HUES6 (cell line): ENCODE measurements around the gene KIAA1191.
A peak's percentile ranks its signal among the peaks of the same experiment; 100 is the strongest.

Experiments
- H3K27ac ChIP-seq: 2 replicates; pipeline ENCODE4 v1.7.0; 2013; ENCODE audit warnings: low read depth, mild to moderate bottlenecking, low read length, inconsistent platforms
- H3K27me3 ChIP-seq: 2 replicates; pipeline ENCODE4 v1.6.1; 2013; ENCODE audit warnings: low read length; ENCODE audit not compliant: control insufficient read depth, insufficient read depth
- H3K36me3 ChIP-seq: 2 replicates; pipeline ENCODE4 v1.6.1; 2013; ENCODE audit warnings: low read length; ENCODE audit not compliant: control insufficient read depth, insufficient read depth
- H3K4me1 ChIP-seq: 2 replicates; pipeline ENCODE4 v1.6.1; 2013; ENCODE audit warnings: low read length; ENCODE audit not compliant: control insufficient read depth, insufficient read depth
- H3K4me3 ChIP-seq: 2 replicates; pipeline ENCODE4 v1.5.1; 2013; ENCODE audit warnings: low read depth, low read length
- H3K9ac ChIP-seq: one replicate; pipeline ENCODE4 v1.6.1; 2013; ENCODE audit warnings: mild to moderate bottlenecking, low read length
- H3K9me3 ChIP-seq: 2 replicates; pipeline ENCODE4 v1.6.1; 2013; ENCODE audit warnings: low read depth, low read length; ENCODE audit not compliant: control insufficient read depth, insufficient read depth

The KIAA1191 gene

DNA sequence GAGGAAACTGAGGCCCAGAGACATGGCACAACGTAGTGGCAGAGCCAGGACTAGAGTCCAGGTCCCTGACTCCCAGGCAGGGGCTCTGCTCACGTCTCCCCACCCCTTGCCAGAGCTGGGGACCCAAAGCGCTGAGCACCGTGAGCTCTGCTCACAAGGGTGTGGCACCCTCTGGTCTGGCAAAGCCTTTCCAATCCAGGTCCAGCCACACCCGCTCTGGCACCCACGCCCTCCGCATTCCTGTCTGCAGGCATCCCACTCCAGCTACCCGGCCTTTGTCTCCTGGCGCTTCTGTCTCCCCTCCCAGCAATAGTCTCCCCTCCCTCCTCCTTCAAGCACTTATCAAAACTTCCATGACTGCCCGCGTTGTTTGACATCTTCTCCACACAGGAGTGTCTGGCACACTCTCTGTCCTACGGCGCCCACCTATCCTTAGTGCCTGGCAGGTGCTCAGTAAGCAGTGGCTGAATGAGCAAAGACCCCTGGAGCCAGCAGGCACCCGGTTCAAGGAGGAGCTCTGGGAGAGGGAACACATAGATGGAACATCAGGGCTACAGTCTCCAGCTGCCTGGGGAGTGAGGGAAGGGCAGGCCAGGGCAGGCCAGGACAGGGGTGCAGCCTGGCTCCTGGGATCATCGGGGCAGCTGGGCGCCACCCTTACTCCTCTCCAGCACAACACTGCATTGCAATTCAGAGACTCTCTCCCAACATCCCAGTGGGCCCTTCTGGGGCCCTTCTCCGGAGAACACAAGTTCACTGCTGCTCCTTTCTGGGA lies 39.0 kb upstream of the KIAA1191 start:
- Histone ChIP-seq H3K27ac (no peak overlapping the region), H3K9ac (no peak overlapping the region)

DNA sequence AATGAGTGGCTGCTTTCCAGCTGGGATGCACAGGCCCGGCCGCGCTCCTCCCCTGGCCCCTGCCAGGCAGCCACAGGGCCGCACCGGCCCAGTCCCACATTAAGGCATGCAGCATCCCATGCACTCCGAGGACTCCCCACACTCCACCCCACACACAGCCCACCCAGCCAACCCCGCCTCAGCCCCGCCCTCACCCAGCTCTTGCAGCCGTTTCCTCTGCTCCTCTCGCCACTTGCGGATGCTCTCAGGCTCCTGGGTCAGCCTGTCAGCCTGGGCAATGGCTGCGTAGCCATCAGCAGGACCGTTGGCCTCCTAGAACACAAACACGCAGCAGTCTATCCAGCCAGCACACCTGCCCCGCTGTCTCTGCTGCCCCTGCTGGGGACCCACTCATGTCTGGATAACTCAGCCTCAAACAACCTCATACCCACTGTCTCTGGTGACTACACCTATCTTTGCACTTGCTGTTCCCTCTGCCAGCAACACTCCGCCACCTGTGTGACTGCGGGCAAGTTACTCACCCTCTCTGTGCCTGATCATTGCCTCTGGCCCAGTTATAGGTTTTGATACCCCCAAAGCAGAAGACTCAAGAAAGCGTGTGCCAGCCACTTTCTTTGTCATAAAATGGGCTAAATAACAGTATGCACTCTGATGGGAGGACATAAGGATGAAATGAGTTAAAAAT lies 36.3 kb upstream of the KIAA1191 start:
- Histone ChIP-seq H3K27ac (no peak overlapping the region), H3K27me3 (no peaks in the 10 kb centered on the region), H3K4me3 (no peak overlapping the region), H3K36me3 (peaks cover 3% of the 10 kb centered on the region; the same call in 1 of the 2 replicates), H3K4me1 (no peaks in the 10 kb centered on the region), H3K9me3 (no peaks in the 10 kb centered on the region), H3K9ac (no peak overlapping the region)

More for the DNA sequence above, 39.0 kb upstream of the KIAA1191 start:
- Histone ChIP-seq H3K36me3 (no peaks in the 10 kb centered on the region), H3K9me3 (no peaks in the 10 kb centered on the region), H3K4me1 (no peaks in the 10 kb centered on the region), H3K4me3 (no peak overlapping the region), H3K27me3 (no peaks in the 10 kb centered on the region)

- Histone ChIP-seq H3K4me1 (no peaks in the 10 kb centered on the region), H3K9ac (no peak overlapping the region), H3K27me3 (no peaks in the 10 kb centered on the region), H3K9me3 (no peaks in the 10 kb centered on the region), H3K36me3 (peaks cover 3% of the 10 kb centered on the region; the same call in 1 of the 2 replicates), H3K4me3 (no peak overlapping the region), H3K27ac (no peak overlapping the region)
These were observed 34.8 kb upstream of the KIAA1191 start for GRCh38 chr5:176396330-176396729.

DNA sequence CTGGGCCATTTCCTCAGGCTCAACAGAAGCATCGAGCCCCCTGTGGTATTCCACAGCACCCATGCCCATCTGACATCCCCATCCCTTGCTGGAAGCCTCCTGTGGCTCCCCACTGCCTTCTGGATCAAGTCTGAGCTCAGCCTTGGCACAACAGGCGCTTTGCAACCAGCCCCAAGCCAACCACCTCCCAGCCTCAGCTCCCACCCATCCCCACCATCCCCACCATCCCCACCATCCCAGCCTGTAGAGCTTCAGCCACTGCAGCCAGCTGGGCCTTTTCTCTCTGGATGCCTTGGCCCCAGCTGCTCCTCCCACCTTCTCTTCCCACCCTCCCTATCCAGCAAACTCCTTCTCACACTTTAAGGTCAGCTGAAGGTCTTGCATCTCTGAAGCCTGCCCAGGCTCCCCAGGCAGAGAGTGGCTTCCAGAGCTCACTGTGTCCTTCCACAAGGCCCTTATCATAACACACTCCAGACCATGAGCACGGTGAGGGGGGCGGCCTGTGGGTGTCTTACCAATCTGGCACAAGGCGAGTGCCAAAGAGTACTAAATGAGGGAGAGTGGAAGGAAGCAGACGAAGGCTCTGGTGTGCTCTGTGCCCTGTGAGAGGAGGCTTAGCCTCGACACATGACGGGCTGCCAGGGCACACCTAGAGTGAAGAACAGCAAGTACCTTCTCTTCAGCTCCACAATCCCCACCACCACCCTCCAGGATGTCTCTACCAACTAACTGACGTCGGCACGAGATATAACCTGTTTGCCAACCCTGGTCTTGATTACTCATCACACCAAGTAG lies 33.5 kb upstream of the KIAA1191 start:
- H3K27me3 ChIP-seq: no peaks in the 10 kb centered on the region
- H3K4me1 ChIP-seq: no peaks in the 10 kb centered on the region
- H3K27ac ChIP-seq: no peak overlapping the region
- no peaks in the 10 kb centered on the region for H3K9me3 ChIP-seq
- H3K9ac ChIP-seq: no peak overlapping the region
- no peak overlapping the region for H3K4me3 ChIP-seq
- H3K36me3 ChIP-seq: peaks cover 6% of the 10 kb centered on the region

DNA sequence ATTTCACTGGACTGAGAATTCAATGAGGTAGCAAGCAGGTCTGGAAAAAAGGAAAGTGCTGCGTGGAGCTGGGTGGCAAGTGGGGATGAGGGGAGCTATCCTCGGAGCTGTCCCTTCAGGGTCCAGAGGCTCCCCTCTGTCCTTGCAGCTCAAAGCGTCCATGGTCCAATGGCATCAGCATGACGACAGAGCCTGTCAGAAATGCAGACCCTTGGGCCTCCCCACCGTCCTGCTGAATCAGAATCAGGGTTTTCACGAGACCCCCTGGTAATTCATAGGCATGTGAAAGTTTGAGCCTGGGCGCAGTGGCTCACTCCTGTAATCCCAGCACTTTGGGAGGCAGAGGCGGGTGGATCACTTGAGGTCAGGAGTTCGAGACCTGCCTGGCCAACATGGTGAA lies 32.5 kb upstream of the KIAA1191 start:
- H3K36me3 ChIP-seq: peaks cover 6% of the 10 kb centered on the region
- no peaks in the 10 kb centered on the region for H3K4me1 ChIP-seq
- H3K9me3 ChIP-seq: no peaks in the 10 kb centered on the region
- H3K4me3 ChIP-seq: no peak overlapping the region
- H3K9ac ChIP-seq: no peak overlapping the region
- no peak overlapping the region for H3K27ac ChIP-seq
- no peaks in the 10 kb centered on the region for H3K27me3 ChIP-seq

- no peaks in the 10 kb centered on the region for H3K9me3 ChIP-seq
- H3K27ac ChIP-seq: no peak overlapping the region
- no peak overlapping the region for H3K4me3 ChIP-seq
- H3K27me3 ChIP-seq: no peaks in the 10 kb centered on the region
- H3K4me1 ChIP-seq: no peaks in the 10 kb centered on the region
- peaks cover 6% of the 10 kb centered on the region for H3K36me3 ChIP-seq
- no peak overlapping the region for H3K9ac ChIP-seq
These were observed 31.0 kb upstream of the KIAA1191 start for GRCh38 chr5:176392526-176392925.

DNA sequence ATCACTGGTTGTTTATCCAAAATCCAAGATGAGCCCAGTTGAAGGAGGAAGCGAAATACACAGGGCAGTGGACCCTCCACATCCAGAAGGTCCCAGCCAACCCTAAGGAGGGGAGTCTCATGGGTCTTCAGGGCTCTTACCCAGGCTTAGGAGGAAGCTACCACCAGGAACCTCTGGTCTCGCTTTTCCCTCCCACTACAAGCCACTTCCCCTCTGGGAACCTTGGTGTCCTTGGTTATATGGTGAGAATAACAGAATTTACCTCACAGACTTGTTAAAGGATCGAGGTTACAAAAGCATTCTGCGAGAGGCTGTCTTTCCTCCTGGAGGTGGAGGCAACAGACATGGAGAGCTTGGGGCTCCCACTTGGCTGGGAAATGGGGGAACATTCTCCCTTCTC lies 30.4 kb upstream of the KIAA1191 start:
- Histone ChIP-seq H3K27ac (no peak overlapping the region), H3K9me3 (no peaks in the 10 kb centered on the region), H3K9ac (no peak overlapping the region), H3K27me3 (no peaks in the 10 kb centered on the region), H3K36me3 (peaks cover 9% of the 10 kb centered on the region), H3K4me3 (no peak overlapping the region), H3K4me1 (peaks cover 4% of the 10 kb centered on the region; the same call in 1 of the 2 replicates)

GRCh38 chr5:176391479-176391878 lies 29.9 kb upstream of the KIAA1191 start:
- no peak overlapping the region for H3K4me3 ChIP-seq
- H3K4me1 ChIP-seq: peaks cover 5% of the 10 kb centered on the region; the same call in 1 of the 2 replicates
- H3K9me3 ChIP-seq: no peaks in the 10 kb centered on the region
- H3K9ac ChIP-seq: no peak overlapping the region
- peaks cover 12% of the 10 kb centered on the region for H3K36me3 ChIP-seq
- no peak overlapping the region for H3K27ac ChIP-seq
- no peaks in the 10 kb centered on the region for H3K27me3 ChIP-seq

DNA sequence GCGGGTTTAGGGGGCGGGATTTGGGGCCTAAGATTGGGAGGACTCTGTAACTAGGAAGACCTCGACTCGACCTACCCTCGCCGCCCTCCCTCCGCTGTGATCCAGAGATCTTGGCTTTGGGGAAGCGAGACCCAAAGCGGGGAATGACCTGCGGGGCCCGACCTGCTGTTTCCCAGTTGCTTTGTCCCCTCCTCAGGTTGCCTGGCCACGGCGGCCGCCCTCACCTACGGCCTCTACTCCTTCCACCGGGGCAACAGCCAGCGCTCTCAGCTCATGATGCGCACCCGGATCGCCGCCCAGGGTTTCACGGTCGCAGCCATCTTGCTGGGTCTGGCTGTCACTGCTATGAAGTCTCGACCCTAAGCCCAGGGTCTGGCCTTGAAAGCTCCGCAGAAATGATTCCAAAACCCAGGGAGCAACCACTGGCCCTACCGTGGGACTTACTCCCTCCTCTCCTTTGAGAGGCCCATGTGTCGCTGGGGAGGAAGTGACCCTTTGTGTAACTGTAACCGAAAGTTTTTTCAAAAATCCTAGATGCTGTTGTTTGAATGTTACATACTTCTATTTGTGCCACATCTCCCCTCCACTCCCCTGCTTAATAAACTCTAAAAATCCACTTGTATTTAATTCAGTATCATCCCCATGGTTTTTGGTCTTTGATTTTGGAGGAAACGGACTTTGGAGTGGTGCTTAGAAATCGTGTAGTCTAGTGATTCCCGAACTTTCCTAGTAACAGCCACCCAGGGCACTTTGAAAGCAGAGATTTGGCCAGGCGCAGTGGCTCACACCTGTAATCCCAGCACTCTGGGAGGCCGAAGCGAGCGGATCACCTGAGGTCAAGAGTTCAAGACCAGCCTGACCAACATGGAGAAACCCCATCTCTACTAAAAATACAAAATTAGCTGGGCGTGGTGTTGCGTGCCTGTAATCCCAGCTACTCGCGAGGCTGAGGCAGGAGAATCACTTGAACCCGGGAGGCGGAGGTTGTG lies 27.9 kb upstream of the KIAA1191 start:
- Histone ChIP-seq H3K36me3 (peaks cover 33% of the 10 kb centered on the region), H3K27ac (peak overlapping the region; percentile 62)

GRCh38 chr5:176388444-176389134 lies 27.0 kb upstream of the KIAA1191 start, which contains the start of the genes HIGD2A and NOP16:
TSS of gene HIGD2A (plus strand) at chr5:176388751. CDS start at chr5:176388820, 69 bp downstream.
TSS of gene NOP16 (minus strand) at chr5:176388598. CDS start at chr5:176388539, 59 bp downstream.
- Histone ChIP-seq H3K36me3 (peaks cover 38% of the 10 kb centered on the region), H3K4me1 (peaks cover 5% of the 10 kb centered on the region; the same call in 1 of the 2 replicates), H3K9me3 (no peaks in the 10 kb centered on the region), H3K27me3 (no peaks in the 10 kb centered on the region), H3K27ac (peak within 1 kb of the TSS; percentile 97), H3K4me3 (peak within 1 kb of the TSS; percentile 87), H3K9ac (peak within 1 kb of the TSS; percentile 97)

More for the DNA sequence above, 27.9 kb upstream of the KIAA1191 start:
- Histone ChIP-seq H3K4me1 (peaks cover 5% of the 10 kb centered on the region; the same call in 1 of the 2 replicates), H3K9me3 (no peaks in the 10 kb centered on the region), H3K4me3 (peak overlapping the region; percentile 87), H3K9ac (peak overlapping the region; percentile 97), H3K27me3 (no peaks in the 10 kb centered on the region)
